Measurements from ENCODE around the gene APP.
"Not testable (repeated sequence)": the region's sequence is repeated elsewhere in the genome, so short reads cannot be mapped to it uniquely, and the experiment has no call there.

APP gene

GRCh38 chr21:25938658-25939395, 231.7 kb downstream of the APP start:
- DNase-seq (ENCODE audit: low read depth) = no peak

GRCh38 chr21:25936776-25937175, 233.8 kb downstream of the APP start:
- no peak for DNase-seq (ENCODE audit: low read depth)

GRCh38 chr21:25934771-25935224, 235.8 kb downstream of the APP start:
- DNase-seq (ENCODE audit: low read depth) = peak; percentile 91

GRCh38 chr21:25934130-25934529, 236.4 kb downstream of the APP start:
- no peak for DNase-seq (ENCODE audit: low read depth)

GRCh38 chr21:25931765-25932164, 238.8 kb downstream of the APP start:
- DNase-seq (ENCODE audit: low read depth) = no peak

GRCh38 chr21:25929856-25930520, 240.6 kb downstream of the APP start:
- DNase-seq (ENCODE audit: low read depth) = no peak

- DNase-seq (ENCODE audit: low read depth) = no peak
These were observed 243.2 kb downstream of the APP start for GRCh38 chr21:25927195-25927880.

GRCh38 chr21:25925936-25926335, 244.6 kb downstream of the APP start:
- no peak for DNase-seq (ENCODE audit: low read depth)

- no peak for DNase-seq (ENCODE audit: low read depth)
These were observed 245.3 kb downstream of the APP start for GRCh38 chr21:25925064-25925800.

- not testable (repeated sequence) for DNase-seq (ENCODE audit: low read depth)
These were observed 252.4 kb downstream of the APP start for GRCh38 chr21:25918152-25918551.

- no peak for DNase-seq (ENCODE audit: low read depth)
These were observed 254.3 kb downstream of the APP start for GRCh38 chr21:25916226-25916625.

GRCh38 chr21:25913479-25913878, 257.1 kb downstream of the APP start:
- DNase-seq (ENCODE audit: low read depth) = no peak

- no peak for DNase-seq (ENCODE audit: low read depth)
These were observed 258.2 kb downstream of the APP start for GRCh38 chr21:25912402-25912746.

GRCh38 chr21:25911730-25912401, 258.7 kb downstream of the APP start:
- DNase-seq (ENCODE audit: low read depth) = no peak

GRCh38 chr21:25910809-25911208, 259.8 kb downstream of the APP start:
- no peak for DNase-seq (ENCODE audit: low read depth)

- no peak for DNase-seq (ENCODE audit: low read depth)
These were observed 261.2 kb downstream of the APP start for GRCh38 chr21:25909341-25909740.

GRCh38 chr21:25908495-25908894, 262.1 kb downstream of the APP start:
- DNase-seq (ENCODE audit: low read depth) = no peak

GRCh38 chr21:25907573-25908275, 262.8 kb downstream of the APP start:
- no peak for DNase-seq (ENCODE audit: low read depth)

GRCh38 chr21:25906587-25906986, 264.0 kb downstream of the APP start:
- no peak for DNase-seq (ENCODE audit: low read depth)

GRCh38 chr21:25905126-25905525, 265.4 kb downstream of the APP start:
- DNase-seq (ENCODE audit: low read depth) = no peak

GRCh38 chr21:25904044-25904695, 266.4 kb downstream of the APP start:
- no peak for DNase-seq (ENCODE audit: low read depth)

Measured in HS-5 (cell line).